HepG2 (cell line): ENCODE data around the gene CASP3.

ENCODE experiments used
- STAG1 ChIP-seq: sonication (generic); formaldehyde crosslinking; IDR thresholded peaks from 2 replicates; pipeline ENCODE4 v1.4.0; 2020; ENCODE audit warnings: missing genetic modification reagents
- ZNF281 ChIP-seq: sonication (generic); formaldehyde crosslinking; IDR thresholded peaks from 2 replicates; pipeline ENCODE4 v1.4.0; 2020; ENCODE audit warnings: missing genetic modification reagents, borderline replicate concordance

- TF ChIP-seq ZNF281 (CRISPR knock-in tag) (no peak), STAG1 (CRISPR knock-in tag) (no peak)
Measured at GRCh38 chr4:184694412-184694956, 45.2 kb upstream of the CASP3 start.
